ENCODE results near the gene OOSP3. TPM values are rescaled to one million over a fixed set of nuclear protein-coding genes. Genes with fewer than 3 reads are reported as not detected.

OOSP3 gene
- total RNA-seq, 2 experiments from 2014 or later: not detected

- Mint-ChIP-seq H3K27me3 (peaks cover 8% of the 10 kb centered on the region), H3K27ac (no peak overlapping the region), H3K36me3 (ENCODE audit: low read depth) (no peaks in the 10 kb centered on the region), H3K4me3 (no peak overlapping the region), H3K9me3 (no peaks in the 10 kb centered on the region), H3K4me1 (ENCODE audit: low read depth) (peaks cover 16% of the 10 kb centered on the region)
- ChIA-PET CTCF (interaction anchor here (1.5 kb wide), 1 partner anchor 45 kb away, joined by 3 read pairs; the partner anchor contains the start of gene MRPL16), POLR2A (no interaction called here)
- ATAC-seq: no peak
- TF ChIP-seq CTCF (IDR thresholded peaks at IDR 0.05): no peak
- intact Hi-C loops (cut with micrococcal nuclease): no loop called here
- DNase-seq: no peak
These were observed 23.7 kb upstream of the OOSP3 start for GRCh38 chr11:59854871-59855270.

DNA sequence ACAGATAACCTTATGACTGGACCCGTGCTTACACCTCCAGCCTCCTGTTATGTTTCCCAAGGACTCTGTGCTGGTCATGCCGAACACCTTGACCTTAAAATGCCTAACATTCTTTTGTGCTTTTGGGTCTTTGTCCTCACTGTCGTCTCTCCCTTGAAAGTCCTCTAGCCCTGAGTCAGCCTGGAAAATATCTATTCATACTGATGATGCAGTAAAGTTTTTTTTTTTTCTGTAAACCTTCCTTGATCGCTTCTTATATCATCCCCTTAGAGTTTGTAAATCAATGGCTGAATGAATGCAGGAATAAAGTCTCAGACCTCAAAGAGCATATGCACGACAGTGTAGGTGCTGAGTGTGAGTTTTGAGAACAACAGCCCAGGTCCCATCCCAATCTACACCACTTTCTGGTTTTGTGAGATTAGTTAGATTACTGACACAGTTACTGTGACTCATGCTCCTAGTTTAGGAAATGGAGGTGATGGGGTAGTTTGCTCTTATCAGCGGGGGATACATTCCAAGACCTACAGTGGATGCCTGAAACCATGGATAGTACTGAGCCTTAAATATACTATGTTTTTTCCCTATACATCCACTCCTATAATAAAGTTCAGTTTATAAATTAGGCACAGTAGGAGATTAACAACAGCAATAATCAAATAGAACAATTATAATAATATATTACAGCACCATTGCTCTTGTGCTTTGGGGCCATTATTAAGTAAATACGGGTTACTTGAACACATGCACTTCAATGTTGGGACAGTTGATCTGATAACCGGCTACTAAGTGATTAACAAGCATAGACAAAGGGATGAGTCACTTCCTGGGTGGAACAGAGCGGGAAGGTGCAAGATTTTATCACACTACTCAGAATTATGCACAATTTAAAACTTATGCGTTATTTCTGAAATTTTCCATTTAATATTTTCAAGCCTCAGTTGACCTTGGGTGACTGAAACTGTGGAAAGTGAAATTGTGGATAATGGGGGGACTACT is 20.8 kb upstream of the OOSP3 start:
- intact Hi-C loops (cut with micrococcal nuclease): no loop called here
- ATAC-seq (peak; percentile 89), DNase-seq (peak; percentile 26)
- Mint-ChIP-seq H3K4me3 (no peak overlapping the region), H3K4me1 (ENCODE audit: low read depth) (peaks cover 16% of the 10 kb centered on the region), H3K27ac (peak overlapping the region; percentile 47), H3K27me3 (peaks cover 8% of the 10 kb centered on the region), H3K9me3 (no peaks in the 10 kb centered on the region), H3K36me3 (ENCODE audit: low read depth) (no peaks in the 10 kb centered on the region)
- POLR2A ChIA-PET: interaction anchor here (0.7 kb wide), 1 partner anchor 48 kb away, joined by 4 read pairs; no protein-coding TSS in a partner anchor
- TF ChIP-seq CTCF (IDR thresholded peaks at IDR 0.05): no peak
- CTCF ChIA-PET: interaction anchor here (0.8 kb wide), 1 partner anchor 35 kb away, joined by 3 read pairs; no protein-coding TSS in a partner anchor

GRCh38 chr11:59859673-59860072 is 18.9 kb upstream of the OOSP3 start:
- H3K4me1 Mint-ChIP-seq (ENCODE audit: low read depth): peaks cover 16% of the 10 kb centered on the region
- no peak for TF ChIP-seq CTCF (IDR thresholded peaks at IDR 0.05)
- H3K27ac Mint-ChIP-seq: no peak overlapping the region
- ATAC-seq: no peak
- no peak overlapping the region for H3K4me3 Mint-ChIP-seq
- ChIA-PET POLR2A (no interaction called here), CTCF (no interaction called here)
- DNase-seq: no peak
- peaks cover 8% of the 10 kb centered on the region for H3K27me3 Mint-ChIP-seq
- intact Hi-C loops (cut with micrococcal nuclease): no loop called here
- H3K9me3 Mint-ChIP-seq: no peaks in the 10 kb centered on the region
- H3K36me3 Mint-ChIP-seq (ENCODE audit: low read depth): no peaks in the 10 kb centered on the region

DNA sequence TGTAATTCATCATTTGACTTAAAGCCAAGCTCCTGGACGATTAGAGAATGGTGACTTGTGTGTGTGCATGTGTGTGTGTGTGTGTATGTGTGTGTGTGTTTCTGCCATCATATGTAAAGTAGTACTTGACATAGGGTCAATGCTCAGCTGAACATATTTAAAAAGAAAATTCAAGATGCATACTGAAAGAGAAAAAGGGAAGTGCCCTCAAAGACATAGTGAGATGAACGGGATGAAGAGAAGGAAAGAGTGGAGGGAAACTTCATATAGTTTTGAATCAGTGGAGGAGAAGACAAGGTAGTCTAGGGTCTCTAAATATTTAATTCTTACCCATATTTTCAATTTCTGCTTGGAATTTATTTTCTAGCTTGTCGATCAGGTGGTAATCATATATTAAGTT is 16.3 kb upstream of the OOSP3 start:
- intact Hi-C loops (cut with micrococcal nuclease): no loop called here
- POLR2A ChIA-PET: no interaction called here

More for the DNA sequence above, 16.3 kb upstream of the OOSP3 start:
- ATAC-seq (no peak), DNase-seq (no peak)
- Mint-ChIP-seq H3K4me1 (ENCODE audit: low read depth) (peaks cover 14% of the 10 kb centered on the region), H3K27ac (no peak overlapping the region), H3K27me3 (peaks cover 18% of the 10 kb centered on the region), H3K4me3 (no peak overlapping the region), H3K9me3 (peaks cover 3% of the 10 kb centered on the region), H3K36me3 (ENCODE audit: low read depth) (no peaks in the 10 kb centered on the region)
- no peak for TF ChIP-seq CTCF (IDR thresholded peaks at IDR 0.05)
- CTCF ChIA-PET: interaction anchor here (1.0 kb wide), 1 partner anchor 110 kb away, joined by 3 read pairs; no protein-coding TSS in a partner anchor
